ENCODE data around the gene ZBTB4.

The ZBTB4 gene

GRCh38 chr17:7479213-7480088 lies at the start of gene ZBTB4:
TSS of gene ZBTB4 (minus strand) at chr17:7479631. CDS start at chr17:7466801, 12,830 bp downstream.
- peak; percentile 50 to 52 for DNase-seq

GRCh38 chr17:7528842-7529241 lies 49.4 kb upstream of the ZBTB4 start:
- no peak for DNase-seq

GRCh38 chr17:7523033-7523432 lies 43.6 kb upstream of the ZBTB4 start:
- DNase-seq, result peak; percentile 47 to 48

- no peak for DNase-seq
Observed at GRCh38 chr17:7515911-7516610, 36.6 kb upstream of the ZBTB4 start.

GRCh38 chr17:7513850-7514419 lies 34.5 kb upstream of the ZBTB4 start:
- DNase-seq, result no peak

- DNase-seq, result no peak
Observed at GRCh38 chr17:7512824-7513540, 33.6 kb upstream of the ZBTB4 start.

- DNase-seq, result no peak
Observed at GRCh38 chr17:7512105-7512504, 32.7 kb upstream of the ZBTB4 start.

- DNase-seq, result no peak
Observed at GRCh38 chr17:7511108-7511507, 31.7 kb upstream of the ZBTB4 start.

GRCh38 chr17:7509937-7510336 lies 30.5 kb upstream of the ZBTB4 start:
- DNase-seq, result no peak

GRCh38 chr17:7508846-7509245 lies 29.4 kb upstream of the ZBTB4 start:
- DNase-seq, result no peak

GRCh38 chr17:7508145-7508544 lies 28.7 kb upstream of the ZBTB4 start:
- DNase-seq, result no peak

- no peak for DNase-seq
Observed at GRCh38 chr17:7503521-7503920, 24.1 kb upstream of the ZBTB4 start.

GRCh38 chr17:7502987-7503386 lies 23.6 kb upstream of the ZBTB4 start:
- no peak for DNase-seq

GRCh38 chr17:7502171-7502847 lies 22.9 kb upstream of the ZBTB4 start:
- no peak for DNase-seq

GRCh38 chr17:7501729-7502128 lies 22.3 kb upstream of the ZBTB4 start:
- no peak for DNase-seq

GRCh38 chr17:7499161-7499560 lies 19.7 kb upstream of the ZBTB4 start:
- DNase-seq, result no peak

GRCh38 chr17:7497636-7498035 lies 18.2 kb upstream of the ZBTB4 start:
- DNase-seq, result no peak

GRCh38 chr17:7497228-7497627 lies 17.8 kb upstream of the ZBTB4 start:
- DNase-seq, result no peak

- DNase-seq, result no peak
Observed at GRCh38 chr17:7496470-7497183, 17.2 kb upstream of the ZBTB4 start.

GRCh38 chr17:7495906-7496434 lies 16.5 kb upstream of the ZBTB4 start:
- no peak for DNase-seq

- no peak for DNase-seq
Observed at GRCh38 chr17:7493941-7494340, 14.5 kb upstream of the ZBTB4 start.

- DNase-seq, result no peak
Observed at GRCh38 chr17:7491583-7491982, 12.2 kb upstream of the ZBTB4 start.
